SK-N-SH (cell line): Measurements from ENCODE around the gene NEU2. TPM values are rescaled to one million over a fixed set of nuclear protein-coding genes. Genes with fewer than 3 reads are reported as not detected.

ENCODE experiments used
- CTCF ChIA-PET: fragments of 300-600, 350-600 bp; formaldehyde crosslinking; extraction: SDS; loops from one replicate; lab custom pipeline; 2021; lab: Yijun Ruan, JAX
- POLR2A ChIA-PET: fragments of 350-600 bp; sonication (Branson Sonifier 250); formaldehyde crosslinking; extraction: SDS; loops from one replicate; lab custom pipeline; 2020; ENCODE audit warnings: antibody characterized with exemption, inconsistent platforms; lab: Yijun Ruan, JAX
- DNase-seq: peaks from one replicate; pipeline ENCODE4 v3.0.0; 2012
- H2AFZ ChIP-seq: fragments of 200-600 bp; sonication (generic); 2 replicates; pipeline ENCODE4 v1.8.1; 2016; ENCODE audit warnings: antibody characterized with exemption, mild to moderate bottlenecking, low read depth
- H3F3A ChIP-seq: fragments of 200-600 bp; sonication (generic); replicated peaks from 2 replicates; pipeline ENCODE3; 2016; ENCODE audit warnings: antibody characterized with exemption, mild to moderate bottlenecking; ENCODE audit not compliant: insufficient read depth
- H3K27ac ChIP-seq, 2 experiments: fragments of 200-500 bp in 1 of 2; fragments of 200-600 bp in 1 of 2; sonication (Bioruptor generic) in 1 of 2; sonication (generic), shearing (Covaris generic) in 1 of 2; 2 replicates each; pipeline versions ENCODE4 v1.5.1 to v1.6.1; 2014 to 2016; ENCODE audit warnings: low read depth in 2 of 2, inconsistent platforms in 1 of 2, low read length in 1 of 2, mild to moderate bottlenecking in 1 of 2, mixed read lengths in 1 of 2
- H3K27me3 ChIP-seq: fragments of 200-600 bp; sonication (generic), shearing (Covaris generic); 2 replicates; pipeline ENCODE4 v1.6.1; 2016; ENCODE audit warnings: mixed run types; ENCODE audit not compliant: insufficient read depth
- H3K36me3 ChIP-seq, 2 experiments: fragments of 200-500 bp in 1 of 2; fragments of 200-600 bp in 1 of 2; sonication (Bioruptor generic) in 1 of 2; sonication (generic) in 1 of 2; replicated peaks in 1 of 2; 2 replicates each; pipeline versions ENCODE3 to v1.5.1; 2014 to 2016; ENCODE audit warnings: low read length in 1 of 2, mild to moderate bottlenecking in 1 of 2; ENCODE audit not compliant: insufficient read depth in 2 of 2, control insufficient read depth in 1 of 2
- H3K4me1 ChIP-seq, 2 experiments: fragments of 200-500 bp in 1 of 2; fragments of 200-600 bp in 1 of 2; sonication (Bioruptor generic) in 1 of 2; sonication (generic), shearing (Covaris generic) in 1 of 2; 2 replicates each; pipeline versions ENCODE4 v1.5.1 to v1.6.1; 2014 to 2016; ENCODE audit warnings: low read depth in 1 of 2, low read length in 1 of 2, mixed run types in 1 of 2; ENCODE audit not compliant: insufficient read depth in 2 of 2, control insufficient read depth in 1 of 2
- H3K4me2 ChIP-seq: fragments of 200-600 bp; sonication (generic), shearing (Covaris generic); 2 replicates; pipeline ENCODE4 v1.6.1; 2017; ENCODE audit warnings: mixed run types
- H3K4me3 ChIP-seq, 2 experiments: fragments of 200-500 bp in 1 of 2; fragments of 200-600 bp in 1 of 2; sonication (Bioruptor generic) in 1 of 2; sonication (generic), shearing (Covaris generic) in 1 of 2; 2 replicates each; pipeline versions ENCODE4 v1.5.1 to v1.8.1; 2014 to 2016; ENCODE audit warnings: low read depth in 2 of 2, inconsistent platforms in 1 of 2, low read length in 1 of 2, mild to moderate bottlenecking in 1 of 2, mixed read lengths in 1 of 2, moderate library complexity in 1 of 2
- H3K79me2 ChIP-seq: fragments of 200-600 bp; sonication (generic); 2 replicates; pipeline ENCODE4 v1.8.1; 2017; ENCODE audit warnings: mild to moderate bottlenecking; ENCODE audit not compliant: insufficient read depth
- H3K9ac ChIP-seq: fragments of 200-600 bp; sonication (generic); 2 replicates; pipeline ENCODE4 v1.6.1; 2017; ENCODE audit warnings: mixed run types
- H3K9me2 ChIP-seq: fragments of 200-600 bp; sonication (generic); 2 replicates; pipeline ENCODE4 v1.6.1; 2017; ENCODE audit warnings: mixed run types
- H3K9me3 ChIP-seq: fragments of 200-600 bp; sonication (generic); 2 replicates; pipeline ENCODE4 v1.6.1; 2017; ENCODE audit warnings: mixed run types, mild to moderate bottlenecking, moderate library complexity
- H4K20me1 ChIP-seq: fragments of 200-600 bp; sonication (generic); 2 replicates; pipeline ENCODE4 v1.6.1; 2017; ENCODE audit warnings: mild to moderate bottlenecking, mixed run types; ENCODE audit not compliant: insufficient read depth
- EZH2phosphoT487 ChIP-seq: fragments of 200-600 bp; sonication (generic); IDR thresholded peaks from 2 replicates; pipeline ENCODE4 v1.6.1; 2017; ENCODE audit warnings: low read depth, mixed run types, mild to moderate bottlenecking, antibody characterized with exemption, moderate library complexity, borderline replicate concordance
- FOSL2 ChIP-seq: IDR thresholded peaks from 2 replicates; pipeline ENCODE4 v1.4.0; 2012; ENCODE audit warnings: low read depth, mild to moderate bottlenecking, moderate library complexity, borderline replicate concordance
- FOXJ3 ChIP-seq: sonication (generic); formaldehyde crosslinking; IDR thresholded peaks from 2 replicates; pipeline ENCODE4 v1.5.1; 2020; ENCODE audit warnings: mild to moderate bottlenecking, missing genetic modification reagents
- GABPA ChIP-seq: IDR thresholded peaks from 2 replicates; pipeline ENCODE4 v1.4.0; 2012; ENCODE audit warnings: low read depth, mild to moderate bottlenecking
- GATA2 ChIP-seq: sonication (generic); formaldehyde crosslinking; IDR thresholded peaks from 2 replicates; pipeline ENCODE4 v1.5.0; 2020; ENCODE audit warnings: mild to moderate bottlenecking, missing genetic modification reagents
- JUND ChIP-seq: IDR thresholded peaks from 2 replicates; pipeline ENCODE4 v1.4.0; 2012
- MXI1 ChIP-seq: IDR thresholded peaks from 2 replicates; pipeline ENCODE4 v1.6.1; 2012; ENCODE audit warnings: mild to moderate bottlenecking, low read depth, low read length, improper control_type of control experiment
- NRF1 ChIP-seq: IDR thresholded peaks from 2 replicates; pipeline ENCODE4 v1.6.1; 2012; ENCODE audit warnings: low read depth, mild to moderate bottlenecking, low read length
- POLR2AphosphoS5 ChIP-seq: IDR thresholded peaks from 2 replicates; pipeline ENCODE4 v1.6.1; 2012; ENCODE audit warnings: low read depth, low read length
- RAD21 ChIP-seq: IDR thresholded peaks from 2 replicates; pipeline ENCODE4 v1.6.1; 2012; ENCODE audit warnings: mild to moderate bottlenecking, low read length
- RCOR1 ChIP-seq: fragments of 150-350 bp; IDR thresholded peaks from 2 replicates; pipeline ENCODE4 v1.6.1; 2017; ENCODE audit warnings: antibody characterized with exemption, low read length
- RXRA ChIP-seq: IDR thresholded peaks from 2 replicates; pipeline ENCODE4 v1.4.0; 2012; ENCODE audit warnings: low read depth, mild to moderate bottlenecking, borderline replicate concordance
- SIN3A ChIP-seq: IDR thresholded peaks from 2 replicates; pipeline ENCODE4 v1.6.1; 2012; ENCODE audit warnings: low read depth, mild to moderate bottlenecking, low read length, moderate library complexity, borderline replicate concordance
- SMC3 ChIP-seq: IDR thresholded peaks from 2 replicates; pipeline ENCODE4 v1.6.1; 2012; ENCODE audit warnings: low read depth, low read length, improper control_type of control experiment
- TAF1 ChIP-seq: IDR thresholded peaks from 2 replicates; pipeline ENCODE4 v1.6.1; 2012; ENCODE audit warnings: low read depth, mild to moderate bottlenecking, low read length, moderate library complexity, borderline replicate concordance
- WGBS: methylation state at CpG from one replicate; pipeline ENCODE4 v1.1.6; 2017; ENCODE audit warnings: low lambda C conversion rate; 5-methylcytosine and 5-hydroxymethylcytosine counted together
- polyA plus RNA-seq, 3 experiments: library from polyadenylated mRNA; depleted of rRNA; stranded (reverse); fragments of >200 nt; gene quantifications; 2 replicates each; pipeline ENCODE4 v1.2.3, GENCODE V29; 2012
- TF ChIP-seq, protein P1 (sequence below): fragments of 200-600 bp; sonication (generic); IDR thresholded peaks from 2 replicates; pipeline ENCODE4 v1.6.1; 2017; ENCODE audit warnings: antibody characterized with exemption, mild to moderate bottlenecking, moderate library complexity
- TF ChIP-seq, protein P2 (sequence below): IDR thresholded peaks from 2 replicates; pipeline ENCODE4 v1.4.0; 2012; ENCODE audit warnings: low read depth, borderline replicate concordance
- TF ChIP-seq, protein P3 (sequence below): IDR thresholded peaks from 2 replicates; pipeline ENCODE4 v1.4.0; 2012; ENCODE audit warnings: low read depth
- TF ChIP-seq, protein P4 (sequence below): IDR thresholded peaks from 2 replicates; pipeline ENCODE4; 2012

The NEU2 gene
- polyA plus RNA-seq, 1 of the 3 experiments (the other 2 are of a cell fraction): not detected

DNA sequence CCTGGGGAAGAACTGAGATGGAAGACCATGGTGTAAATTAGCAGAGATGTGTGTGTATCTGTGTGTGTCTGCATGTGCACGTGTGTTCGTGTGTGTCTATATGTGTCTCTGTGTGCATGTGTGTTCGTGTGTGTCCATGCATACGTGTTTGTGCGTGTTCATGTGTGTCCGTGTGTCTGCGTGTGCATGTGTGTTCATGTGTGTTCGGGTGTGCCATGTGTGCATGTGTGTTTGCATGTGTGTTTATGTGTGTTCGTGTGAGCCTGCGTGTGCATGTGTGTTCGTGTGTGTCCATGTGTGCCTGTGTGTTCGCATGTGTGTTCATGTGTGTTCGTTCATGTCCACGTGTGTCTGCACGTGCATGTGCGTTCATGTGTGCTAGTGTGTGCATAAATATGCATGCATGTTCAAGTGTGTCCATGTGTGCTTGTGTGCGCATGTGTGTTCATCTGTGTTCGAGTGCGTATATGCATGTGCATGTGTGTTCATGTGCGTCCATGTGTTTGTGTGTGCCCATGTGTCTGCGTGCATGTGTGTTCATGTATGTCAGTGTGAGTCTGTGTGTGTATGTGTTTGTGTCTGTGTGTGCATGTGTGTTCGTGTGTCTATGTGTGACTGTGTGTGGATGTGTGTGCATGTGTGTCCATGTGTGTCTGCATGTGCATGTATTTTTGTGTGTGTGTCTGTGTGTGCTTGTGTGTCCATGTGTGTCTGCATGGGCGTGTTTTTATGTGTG is 3.1 kb downstream of the NEU2 start (continued):
- TF ChIP-seq, protein P1, sequence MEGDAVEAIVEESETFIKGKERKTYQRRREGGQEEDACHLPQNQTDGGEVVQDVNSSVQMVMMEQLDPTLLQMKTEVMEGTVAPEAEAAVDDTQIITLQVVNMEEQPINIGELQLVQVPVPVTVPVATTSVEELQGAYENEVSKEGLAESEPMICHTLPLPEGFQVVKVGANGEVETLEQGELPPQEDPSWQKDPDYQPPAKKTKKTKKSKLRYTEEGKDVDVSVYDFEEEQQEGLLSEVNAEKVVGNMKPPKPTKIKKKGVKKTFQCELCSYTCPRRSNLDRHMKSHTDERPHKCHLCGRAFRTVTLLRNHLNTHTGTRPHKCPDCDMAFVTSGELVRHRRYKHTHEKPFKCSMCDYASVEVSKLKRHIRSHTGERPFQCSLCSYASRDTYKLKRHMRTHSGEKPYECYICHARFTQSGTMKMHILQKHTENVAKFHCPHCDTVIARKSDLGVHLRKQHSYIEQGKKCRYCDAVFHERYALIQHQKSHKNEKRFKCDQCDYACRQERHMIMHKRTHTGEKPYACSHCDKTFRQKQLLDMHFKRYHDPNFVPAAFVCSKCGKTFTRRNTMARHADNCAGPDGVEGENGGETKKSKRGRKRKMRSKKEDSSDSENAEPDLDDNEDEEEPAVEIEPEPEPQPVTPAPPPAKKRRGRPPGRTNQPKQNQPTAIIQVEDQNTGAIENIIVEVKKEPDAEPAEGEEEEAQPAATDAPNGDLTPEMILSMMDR: no peak
- TF ChIP-seq MXI1: no peak

DNA sequence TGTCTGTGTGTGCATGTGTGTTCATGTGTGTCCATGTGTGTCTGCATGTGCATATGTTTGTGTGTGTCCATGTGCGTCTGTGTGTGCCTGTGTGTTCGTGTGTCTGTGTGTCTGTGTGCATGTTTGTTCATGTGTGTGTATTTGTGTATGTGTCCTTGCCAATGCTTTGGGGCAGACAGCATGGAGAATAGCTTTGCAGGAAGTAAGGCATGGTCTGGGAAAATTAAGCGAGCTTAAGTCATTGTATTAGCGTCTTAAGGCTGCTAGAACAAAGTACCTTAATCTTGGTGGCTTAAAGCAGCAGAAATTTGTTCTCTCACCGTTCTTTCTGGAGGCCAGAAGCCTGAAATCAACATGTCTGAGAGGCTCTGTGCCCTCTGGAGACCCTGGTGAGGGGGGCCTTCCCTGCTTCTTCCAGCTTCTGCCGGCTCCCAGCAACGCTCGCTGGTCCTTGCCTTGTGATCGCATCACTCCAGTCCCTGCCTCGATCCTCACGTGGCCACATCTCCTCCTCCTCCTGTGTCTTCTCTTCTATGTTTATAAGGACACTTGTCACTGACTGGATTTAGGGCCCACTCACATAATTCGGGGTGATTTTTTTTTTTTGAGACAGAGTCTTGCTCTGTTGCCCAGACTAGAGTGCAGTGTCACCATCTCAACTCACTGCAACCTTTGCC is 3.8 kb downstream of the NEU2 start:
- DNase-seq: no peak
- ChIA-PET POLR2A (no interaction called here), CTCF (no interaction called here)
- no peak overlapping the region for H3K27ac ChIP-seq
- 74% methylated on average over 12 of the region's 12 CpGs for WGBS
- no peaks in the 10 kb centered on the region for H3K36me3 ChIP-seq
- H3K79me2 ChIP-seq: no peaks in the 10 kb centered on the region
- TF ChIP-seq RXRA: no peak
- no peak for TF ChIP-seq FOSL2
- TF ChIP-seq, protein P1: no peak
- TF ChIP-seq, protein P2, sequence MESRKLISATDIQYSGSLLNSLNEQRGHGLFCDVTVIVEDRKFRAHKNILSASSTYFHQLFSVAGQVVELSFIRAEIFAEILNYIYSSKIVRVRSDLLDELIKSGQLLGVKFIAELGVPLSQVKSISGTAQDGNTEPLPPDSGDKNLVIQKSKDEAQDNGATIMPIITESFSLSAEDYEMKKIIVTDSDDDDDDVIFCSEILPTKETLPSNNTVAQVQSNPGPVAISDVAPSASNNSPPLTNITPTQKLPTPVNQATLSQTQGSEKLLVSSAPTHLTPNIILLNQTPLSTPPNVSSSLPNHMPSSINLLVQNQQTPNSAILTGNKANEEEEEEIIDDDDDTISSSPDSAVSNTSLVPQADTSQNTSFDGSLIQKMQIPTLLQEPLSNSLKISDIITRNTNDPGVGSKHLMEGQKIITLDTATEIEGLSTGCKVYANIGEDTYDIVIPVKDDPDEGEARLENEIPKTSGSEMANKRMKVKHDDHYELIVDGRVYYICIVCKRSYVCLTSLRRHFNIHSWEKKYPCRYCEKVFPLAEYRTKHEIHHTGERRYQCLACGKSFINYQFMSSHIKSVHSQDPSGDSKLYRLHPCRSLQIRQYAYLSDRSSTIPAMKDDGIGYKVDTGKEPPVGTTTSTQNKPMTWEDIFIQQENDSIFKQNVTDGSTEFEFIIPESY: no peak
- no peak for TF ChIP-seq TAF1
- TF ChIP-seq NRF1: no peak
- TF ChIP-seq SIN3A: no peak
- TF ChIP-seq GATA2: no peak
- TF ChIP-seq, protein P3, sequence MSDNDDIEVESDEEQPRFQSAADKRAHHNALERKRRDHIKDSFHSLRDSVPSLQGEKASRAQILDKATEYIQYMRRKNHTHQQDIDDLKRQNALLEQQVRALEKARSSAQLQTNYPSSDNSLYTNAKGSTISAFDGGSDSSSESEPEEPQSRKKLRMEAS: no peak
- TF ChIP-seq, protein P4, sequence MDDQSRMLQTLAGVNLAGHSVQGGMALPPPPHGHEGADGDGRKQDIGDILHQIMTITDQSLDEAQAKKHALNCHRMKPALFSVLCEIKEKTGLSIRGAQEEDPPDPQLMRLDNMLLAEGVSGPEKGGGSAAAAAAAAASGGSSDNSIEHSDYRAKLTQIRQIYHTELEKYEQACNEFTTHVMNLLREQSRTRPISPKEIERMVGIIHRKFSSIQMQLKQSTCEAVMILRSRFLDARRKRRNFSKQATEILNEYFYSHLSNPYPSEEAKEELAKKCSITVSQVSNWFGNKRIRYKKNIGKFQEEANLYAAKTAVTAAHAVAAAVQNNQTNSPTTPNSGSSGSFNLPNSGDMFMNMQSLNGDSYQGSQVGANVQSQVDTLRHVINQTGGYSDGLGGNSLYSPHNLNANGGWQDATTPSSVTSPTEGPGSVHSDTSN: no peak
- no peak for TF ChIP-seq SMC3
- TF ChIP-seq POLR2AphosphoS5: no peak
- no peak for TF ChIP-seq RAD21
- no peak for TF ChIP-seq FOXJ3 (CRISPR knock-in tag)
- TF ChIP-seq GABPA: no peak
- TF ChIP-seq EZH2phosphoT487: no peak
- no peak for TF ChIP-seq MXI1
- no peak for TF ChIP-seq JUND
- TF ChIP-seq RCOR1: no peak
- H3K4me2 ChIP-seq: no peak overlapping the region
- H3K27me3 ChIP-seq: no peaks in the 10 kb centered on the region
- H3K9ac ChIP-seq: no peak overlapping the region
- H3K9me3 ChIP-seq: no peaks in the 10 kb centered on the region
- H3K4me3 ChIP-seq: no peak overlapping the region
- H4K20me1 ChIP-seq: no peaks in the 10 kb centered on the region
- no peaks in the 10 kb centered on the region for H3K9me2 ChIP-seq
- H3F3A ChIP-seq: peaks cover 4% of the 10 kb centered on the region
- no peak overlapping the region for H2AFZ ChIP-seq
- no peaks in the 10 kb centered on the region for H3K4me1 ChIP-seq
